ENCODE data around the gene ERVW-1.
"Not testable (repeated sequence)": the region's sequence is repeated elsewhere in the genome, so short reads cannot be mapped to it uniquely, and the experiment has no call there.

Gene ERVW-1

GRCh38 chr7:92466682-92467081 is 11.1 kb downstream of the ERVW-1 start:
- DNase-seq = no peak

- DNase-seq = no peak
Observed at GRCh38 chr7:92464515-92464914, 13.2 kb downstream of the ERVW-1 start.

- no peak for DNase-seq
Observed at GRCh38 chr7:92462560-92462959, 15.2 kb downstream of the ERVW-1 start.

GRCh38 chr7:92461027-92462003 is 16.4 kb downstream of the ERVW-1 start:
- DNase-seq = peak; percentile 2

GRCh38 chr7:92460510-92460909 is 17.2 kb downstream of the ERVW-1 start:
- no peak for DNase-seq

- DNase-seq = no peak
Observed at GRCh38 chr7:92460109-92460508, 17.6 kb downstream of the ERVW-1 start.

GRCh38 chr7:92456236-92456635 is 21.5 kb downstream of the ERVW-1 start:
- DNase-seq = no peak

GRCh38 chr7:92451645-92452044 is 26.1 kb downstream of the ERVW-1 start:
- no peak for DNase-seq

- DNase-seq = peak; percentile 1
Observed at GRCh38 chr7:92448205-92448747, 29.5 kb downstream of the ERVW-1 start.

GRCh38 chr7:92447345-92448204 is 30.2 kb downstream of the ERVW-1 start, which contains the start of gene GATAD1:
Gene GATAD1 (plus strand): TSS chr7:92447482. CDS start chr7:92447730, 248 bp downstream.
- DNase-seq = peak; percentile 48

GRCh38 chr7:92446869-92447344 is 30.8 kb downstream of the ERVW-1 start:
- DNase-seq = no peak

GRCh38 chr7:92442720-92443119 is 35.0 kb downstream of the ERVW-1 start:
- DNase-seq = not testable (repeated sequence)

GRCh38 chr7:92437956-92438491 is 39.7 kb downstream of the ERVW-1 start:
- no peak for DNase-seq

GRCh38 chr7:92436612-92437445 is 40.9 kb downstream of the ERVW-1 start:
- DNase-seq = no peak

- DNase-seq = no peak
Observed at GRCh38 chr7:92435542-92435941, 42.2 kb downstream of the ERVW-1 start.

- DNase-seq = no peak
Observed at GRCh38 chr7:92433019-92433418, 44.7 kb downstream of the ERVW-1 start.

- DNase-seq = no peak
Observed at GRCh38 chr7:92432299-92432946, 45.3 kb downstream of the ERVW-1 start.

GRCh38 chr7:92427193-92427592 is 50.6 kb downstream of the ERVW-1 start:
- DNase-seq = no peak

- DNase-seq = no peak
Observed at GRCh38 chr7:92425311-92425947, 52.3 kb downstream of the ERVW-1 start.

GRCh38 chr7:92423710-92424131 is 54.0 kb downstream of the ERVW-1 start:
- no peak for DNase-seq

GRCh38 chr7:92422926-92423325 is 54.8 kb downstream of the ERVW-1 start:
- no peak for DNase-seq
